K562 (cell line): Measurements from ENCODE around the gene AHNAK. TPM values are rescaled to one million over a fixed set of nuclear protein-coding genes. Genes with fewer than 3 reads are reported as not detected.
A peak's percentile ranks its signal among the peaks of the same experiment; 100 is the strongest.

ENCODE experiments used
- ATAC-seq: fragments of 200-7000 bp; cut with Tn5 transposase; 3 replicates; pipeline ENCODE4 v1.9.1; 2020; ENCODE audit warnings: moderate library complexity
- BruUV-seq: library from RNA; stranded (reverse); fragments of 400-500 nt; replicated peaks from 2 replicates; lab custom pipeline; 2021; lab: Mats Ljungman, UMichigan
- CTCF ChIA-PET: fragments of 300-600 bp; formaldehyde crosslinking; extraction: SDS; loops from one replicate; lab custom pipeline; 2021; ENCODE audit warnings: low intra/inter-chr PET ratio; lab: Yijun Ruan, JAX
- POLR2A ChIA-PET: fragments of 300-600, 350-650 bp; sonication (Branson Sonifier 250); formaldehyde crosslinking; extraction: SDS; loops from one replicate; lab custom pipeline; 2021; ENCODE audit warnings: antibody characterized with exemption, inconsistent platforms; lab: Yijun Ruan, JAX
- DNase-seq, 4 experiments: peaks; one replicate each; pipeline versions ENCODE4 v3.0.0 to v3.0.0-alpha.2; 2011 to 2018; ENCODE audit warnings: low spot score in 3 of 4, mixed read lengths in 3 of 4; ENCODE audit errors: extremely low read depth in 1 of 4
- FAIRE-seq: peaks from 2 replicates; lab custom pipeline; 2011; peaks lifted over from hg19 to GRCh38; lab: Jason Lieb, UNC
- H2AFZ ChIP-seq: 2 replicates; pipeline ENCODE4 v1.6.0; 2011; ENCODE audit warnings: low read depth, low read length, control low read depth, inconsistent platforms
- H3K27ac ChIP-seq: fragments of 200-600 bp; 3 replicates; pipeline ENCODE4 v1.8.0; 2011; ENCODE audit warnings: low read depth, mild to moderate bottlenecking, control low read depth, inconsistent platforms, low read length, moderate library complexity, mixed read lengths; ENCODE audit errors: extremely low read depth
- H3K27me3 ChIP-seq, 2 experiments: fragments of 300-600 bp in 1 of 2; 2 replicates in 1 of 2; 3 replicates in 1 of 2; pipeline versions ENCODE4 v1.6.0 to v1.8.0; 2011; ENCODE audit warnings: inconsistent platforms in 2 of 2, low read length in 2 of 2, mild to moderate bottlenecking in 1 of 2, mixed read lengths in 1 of 2, moderate library complexity in 1 of 2; ENCODE audit not compliant: control insufficient read depth in 2 of 2, insufficient read depth in 2 of 2
- H3K36me3 ChIP-seq: fragments of 300-600 bp; 3 replicates; pipeline ENCODE4 v1.8.0; 2011; ENCODE audit warnings: mild to moderate bottlenecking, low read length, inconsistent platforms; ENCODE audit not compliant: control insufficient read depth, insufficient read depth
- H3K4me1 ChIP-seq, 2 experiments: fragments of 200-600 bp in 1 of 2; replicated peaks in 1 of 2; 2 replicates in 1 of 2; 3 replicates in 1 of 2; pipeline versions ENCODE4 v1.5.1 to v1.8.0; 2011; ENCODE audit warnings: inconsistent platforms in 2 of 2, low read length in 2 of 2, mild to moderate bottlenecking in 1 of 2, mixed read lengths in 1 of 2, moderate library complexity in 1 of 2; ENCODE audit not compliant: control insufficient read depth in 2 of 2, insufficient read depth in 2 of 2
- H3K4me2 ChIP-seq: 2 replicates; pipeline ENCODE4 v1.6.1; 2011; ENCODE audit warnings: low read length, control low read depth, inconsistent platforms, mixed read lengths; ENCODE audit not compliant: insufficient read depth
- H3K4me3 ChIP-seq: fragments of 200-600 bp; sonication (generic), shearing (Covaris generic); 2 replicates; pipeline ENCODE4 v1.5.1; 2016; ENCODE audit warnings: control low read depth, inconsistent platforms
- H3K79me2 ChIP-seq: fragments of 200-600 bp; 3 replicates; pipeline ENCODE4 v1.8.0; 2011; ENCODE audit warnings: low read length, inconsistent platforms; ENCODE audit not compliant: control insufficient read depth, insufficient read depth
- H3K9ac ChIP-seq, 2 experiments: 2 replicates each; pipeline versions ENCODE4 v1.6.0 to v1.6.1; 2011; ENCODE audit warnings: low read depth in 2 of 2, low read length in 2 of 2, control low read depth in 1 of 2, inconsistent platforms in 1 of 2, mild to moderate bottlenecking in 1 of 2, mixed read lengths in 1 of 2; ENCODE audit not compliant: insufficient read depth in 1 of 2
- H3K9me1 ChIP-seq: one replicate; pipeline ENCODE4 v1.6.0; 2011; ENCODE audit warnings: inconsistent platforms, mild to moderate bottlenecking, low read length, moderate library complexity; ENCODE audit not compliant: control insufficient read depth, insufficient read depth
- H3K9me3 ChIP-seq: replicated peaks from 2 replicates; pipeline ENCODE4 v1.5.1; 2011; ENCODE audit warnings: low read depth, low read length, inconsistent platforms; ENCODE audit not compliant: control insufficient read depth, insufficient read depth
- H4K20me1 ChIP-seq: replicated peaks from 2 replicates; pipeline ENCODE4 v1.6.1; 2011; ENCODE audit warnings: low read length, inconsistent platforms, mixed read lengths; ENCODE audit not compliant: control insufficient read depth, insufficient read depth
- BMI1 ChIP-seq: fragments of 150-350 bp; IDR thresholded peaks from 2 replicates; pipeline ENCODE4 v1.6.1; 2014; ENCODE audit warnings: low read length
- CSDE1 ChIP-seq, 2 experiments: fragments of 450-650 bp; IDR thresholded peaks; 2 replicates each; pipeline ENCODE4 v1.6.1; 2016; ENCODE audit warnings: mild to moderate bottlenecking in 1 of 2
- FOXJ2 ChIP-seq: fragments of 200-800 bp; sonication (Bioruptor generic); IDR thresholded peaks from 2 replicates; pipeline ENCODE4 v1.6.1; 2016; ENCODE audit warnings: missing genetic modification characterization, missing compliant biosample characterization
- KLF16 ChIP-seq: IDR thresholded peaks from 2 replicates; pipeline ENCODE4 v1.6.1; 2016; ENCODE audit warnings: antibody characterized with exemption
- MYC ChIP-seq, 2 experiments: fragments of 250-450 bp in 1 of 2; sonication (Bioruptor Pico) in 1 of 2; IDR thresholded peaks; 2 replicates each; pipeline versions ENCODE4 v1.5.1 to v1.6.1; 2012 to 2021; ENCODE audit warnings: low read depth in 2 of 2, borderline replicate concordance in 1 of 2, improper control_type of control experiment in 1 of 2, low read length in 1 of 2, mild to moderate bottlenecking in 1 of 2, moderate library complexity in 1 of 2
- NFXL1 ChIP-seq: fragments of 450-650 bp; formaldehyde crosslinking; IDR thresholded peaks from 2 replicates; pipeline ENCODE4 v1.4.0; 2021; ENCODE audit warnings: mild to moderate bottlenecking
- RCOR1 ChIP-seq, 2 experiments: IDR thresholded peaks; 2 replicates each; pipeline ENCODE4 v1.6.1; 2012; ENCODE audit warnings: low read depth in 2 of 2, low read length in 2 of 2, borderline replicate concordance in 1 of 2, improper control_type of control experiment in 1 of 2
- SPI1 ChIP-seq: IDR thresholded peaks from 2 replicates; pipeline ENCODE4 v1.6.1; 2011; ENCODE audit warnings: low read depth, low read length, control low read depth, borderline replicate concordance
- VEZF1 ChIP-seq: fragments of 200-800 bp; sonication (Bioruptor generic); IDR thresholded peaks from 2 replicates; pipeline ENCODE4 v1.6.1; 2017; ENCODE audit warnings: missing genetic modification characterization, missing compliant biosample characterization
- WGBS: fragments of 100-300 bp; shearing (Covaris generic); methylation state at CpG from one replicate; pipeline ENCODE4 v1.1.6; 2016; ENCODE audit warnings: low coverage, mixed read lengths; ENCODE audit not compliant: insufficient coverage; ENCODE audit errors: missing lambda C conversion rate; 5-methylcytosine and 5-hydroxymethylcytosine counted together
- in situ Hi-C: fragments of 300-500 bp; cut with MboI; formaldehyde crosslinking; loops from 4 replicates; pipeline ENCODE4 v1.15.0; 2018; ENCODE audit warnings: inconsistent platforms, mixed read lengths
- intact Hi-C: fragments of 100-400 bp; cut with micrococcal nuclease; formaldehyde crosslinking; loops from 2 replicates; pipeline ENCODE4 v1.14.2; 2022
- polyA plus RNA-seq, 8 experiments: library from polyadenylated mRNA; depleted of rRNA in 4 of 8; stranded (reverse) in 5 of 8; unstranded in 3 of 8; fragments of >200 nt; fragmentation: Nextera tagmentation in 2 of 8; fragmentation: Illumina TruSeq in 1 of 8; extraction: Ambion mirVana in 2 of 8; extraction: Trizol in 1 of 8; gene quantifications; 2 replicates each; pipeline versions ENCODE4 v1.2.1 to v1.2.3, GENCODE V29; 2011 to 2014; ENCODE audit warnings: inconsistent platforms in 1 of 8, missing spikeins in 1 of 8
- total RNA-seq, 7 experiments: library from RNA; depleted of rRNA in 6 of 7; stranded (reverse); fragments of >200 nt in 6 of 7; fragmentation: Illumina TruSeq in 2 of 7; extraction: Trizol in 2 of 7; gene quantifications; 2 replicates each; pipeline versions ENCODE4 v1.2.1 to v1.2.3, GENCODE V29; 2011 to 2021; ENCODE audit warnings: low replicate concordance in 1 of 7
- TF ChIP-seq, protein P1 (sequence below), 3 experiments: fragments of 200-800 bp in 1 of 3; fragments of 250-450 bp in 1 of 3; fragments of 450-650 bp in 1 of 3; sonication (Bioruptor Pico) in 1 of 3; sonication (Bioruptor generic) in 1 of 3; formaldehyde crosslinking in 1 of 3; IDR thresholded peaks; 2 replicates each; pipeline versions ENCODE4 v1.6.1 to v1.8.0; 2016 to 2022; ENCODE audit warnings: mild to moderate bottlenecking in 2 of 3, missing genetic modification characterization in 2 of 3, missing compliant biosample characterization in 1 of 3, moderate library complexity in 1 of 3
- TF ChIP-seq, protein P2 (sequence below): sonication (generic); IDR thresholded peaks from 2 replicates; pipeline ENCODE4 v1.6.1; 2016

The AHNAK gene
- total and polyA plus RNA-seq, 9 of the 15 experiments (the other 6 are each of a cell fraction or from before 2014, with no cell fraction given) = 1.5 to 89.7 (median 45.0) TPM

GRCh38 chr11:62555464-62556107, 9.0 kb upstream of the AHNAK start:
- FAIRE-seq (no peak), ATAC-seq (no peak), DNase-seq (peak in 2 of 4 experiments; percentile 56 to 63)
- H2AFZ ChIP-seq = no peak overlapping the region
- 37% methylated on average over 4 of the region's 4 CpGs for WGBS
- no peaks in the 10 kb centered on the region for H3K9me3 ChIP-seq
- H3K4me2 ChIP-seq = peak overlapping the region; percentile 44; the same call in 1 of the 2 replicates
- peak overlapping the region; percentile 13 to 81; a peak in 2 of 4 replicates for H3K9ac ChIP-seq
- no peaks in the 10 kb centered on the region; the same call in 1 of the 2 replicates for H4K20me1 ChIP-seq
- peak overlapping the region; percentile 73 for H3K27ac ChIP-seq
- peaks cover 65 to 68% of the 10 kb centered on the region in 2 experiments for H3K4me1 ChIP-seq
- H3K79me2 ChIP-seq = peaks cover 12% of the 10 kb centered on the region; the same call in 2 of the 3 replicates
- no peaks in the 10 kb centered on the region for H3K9me1 ChIP-seq
- H3K4me3 ChIP-seq = no peak overlapping the region
- intact Hi-C loops = no loop called here
- H3K36me3 ChIP-seq = peaks cover 42% of the 10 kb centered on the region
- no peaks in the 10 kb centered on the region for H3K27me3 ChIP-seq
- no TSS peak for BruUV-seq
- ChIA-PET CTCF (interaction anchor here (0.6 kb wide), 2 partner anchors 162 to 163 kb away, joined by 3 to 4 read pairs; no protein-coding TSS in a partner anchor), POLR2A (interaction anchor here (0.6 to 2.9 kb wide), 5 partner anchors 9 to 131 kb away, joined by 3 to 17 read pairs (median 3); partner anchors contain the start of gene AHNAK)
- in situ Hi-C loops = loop anchor here (5.0 to 10.0 kb wide), 2 partner anchors 133 to 161 kb away; no protein-coding TSS in a partner anchor
- TF ChIP-seq SPI1 = peak; percentile 94
- peak; percentile 7; the same call in 1 of the 2 replicates for TF ChIP-seq MYC (IDR thresholded peaks at IDR 0.05; ENCODE audit: low read depth, low read length)
- TF ChIP-seq MYC (CRISPR knock-in tag; IDR thresholded peaks at IDR 0.05; ENCODE audit: borderline replicate concordance, low read depth) = no peak
- peak; percentile 56 for TF ChIP-seq VEZF1 (CRISPR knock-in tag)
- TF ChIP-seq, protein P1, sequence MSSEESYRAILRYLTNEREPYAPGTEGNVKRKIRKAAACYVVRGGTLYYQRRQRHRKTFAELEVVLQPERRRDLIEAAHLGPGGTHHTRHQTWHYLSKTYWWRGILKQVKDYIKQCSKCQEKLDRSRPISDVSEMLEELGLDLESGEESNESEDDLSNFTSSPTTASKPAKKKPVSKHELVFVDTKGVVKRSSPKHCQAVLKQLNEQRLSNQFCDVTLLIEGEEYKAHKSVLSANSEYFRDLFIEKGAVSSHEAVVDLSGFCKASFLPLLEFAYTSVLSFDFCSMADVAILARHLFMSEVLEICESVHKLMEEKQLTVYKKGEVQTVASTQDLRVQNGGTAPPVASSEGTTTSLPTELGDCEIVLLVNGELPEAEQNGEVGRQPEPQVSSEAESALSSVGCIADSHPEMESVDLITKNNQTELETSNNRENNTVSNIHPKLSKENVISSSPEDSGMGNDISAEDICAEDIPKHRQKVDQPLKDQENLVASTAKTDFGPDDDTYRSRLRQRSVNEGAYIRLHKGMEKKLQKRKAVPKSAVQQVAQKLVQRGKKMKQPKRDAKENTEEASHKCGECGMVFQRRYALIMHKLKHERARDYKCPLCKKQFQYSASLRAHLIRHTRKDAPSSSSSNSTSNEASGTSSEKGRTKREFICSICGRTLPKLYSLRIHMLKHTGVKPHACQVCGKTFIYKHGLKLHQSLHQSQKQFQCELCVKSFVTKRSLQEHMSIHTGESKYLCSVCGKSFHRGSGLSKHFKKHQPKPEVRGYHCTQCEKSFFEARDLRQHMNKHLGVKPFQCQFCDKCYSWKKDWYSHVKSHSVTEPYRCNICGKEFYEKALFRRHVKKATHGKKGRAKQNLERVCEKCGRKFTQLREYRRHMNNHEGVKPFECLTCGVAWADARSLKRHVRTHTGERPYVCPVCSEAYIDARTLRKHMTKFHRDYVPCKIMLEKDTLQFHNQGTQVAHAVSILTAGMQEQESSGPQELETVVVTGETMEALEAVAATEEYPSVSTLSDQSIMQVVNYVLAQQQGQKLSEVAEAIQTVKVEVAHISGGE (CRISPR knock-in tag; IDR thresholded peaks at IDR 0.05) = peak in 1 of 3 experiments; percentile 1; a peak in 1 of 6 replicates
- TF ChIP-seq BMI1 = no peak
- TF ChIP-seq, protein P2, sequence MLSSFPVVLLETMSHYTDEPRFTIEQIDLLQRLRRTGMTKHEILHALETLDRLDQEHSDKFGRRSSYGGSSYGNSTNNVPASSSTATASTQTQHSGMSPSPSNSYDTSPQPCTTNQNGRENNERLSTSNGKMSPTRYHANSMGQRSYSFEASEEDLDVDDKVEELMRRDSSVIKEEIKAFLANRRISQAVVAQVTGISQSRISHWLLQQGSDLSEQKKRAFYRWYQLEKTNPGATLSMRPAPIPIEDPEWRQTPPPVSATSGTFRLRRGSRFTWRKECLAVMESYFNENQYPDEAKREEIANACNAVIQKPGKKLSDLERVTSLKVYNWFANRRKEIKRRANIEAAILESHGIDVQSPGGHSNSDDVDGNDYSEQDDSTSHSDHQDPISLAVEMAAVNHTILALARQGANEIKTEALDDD = peak; percentile 98
- no peak for TF ChIP-seq CSDE1 (IDR thresholded peaks at IDR 0.05)
- no peak for TF ChIP-seq FOXJ2 (tag)
- no peak for TF ChIP-seq NFXL1 (CRISPR knock-in tag)
- peak; percentile 67 for TF ChIP-seq KLF16
- TF ChIP-seq RCOR1 (IDR thresholded peaks at IDR 0.05; ENCODE audit: borderline replicate concordance in 1 of 2, low read depth in 2 of 2, low read length in 2 of 2) = no peak
